ENCODE data around the gene REV3L.
"Not testable (repeated sequence)": the region's sequence is repeated elsewhere in the genome, so short reads cannot be mapped to it uniquely, and the experiment has no call there.

The REV3L gene

DNA sequence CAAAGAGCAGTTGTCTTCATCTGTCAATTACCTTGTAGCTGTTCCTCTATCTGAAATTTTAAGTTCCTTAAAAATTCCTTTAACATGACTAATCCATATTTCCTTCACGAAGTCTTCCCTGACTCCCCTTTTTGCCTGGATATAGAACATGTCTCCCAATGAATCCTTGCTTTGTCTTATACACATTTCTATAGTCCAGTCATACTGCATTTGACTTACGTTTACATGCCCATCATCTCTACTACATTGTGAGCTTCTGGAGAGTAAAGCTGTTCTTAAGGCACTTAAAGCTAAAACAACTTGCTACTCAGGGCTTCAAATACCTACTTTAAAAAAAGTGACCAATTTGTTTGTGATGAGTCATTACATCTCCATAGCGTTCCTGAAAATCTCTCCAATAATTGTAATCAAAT is 4.9 kb downstream of the REV3L start:
- Histone ChIP-seq H3K36me3 (ENCODE audit: insufficient read depth, low read length) (no peaks in the 10 kb centered on the region), H3K9ac (ENCODE audit: low read depth, low read length) (no peak overlapping the region), H3K4me1 (ENCODE audit: insufficient read depth, low read length) (peaks cover 37% of the 10 kb centered on the region), H3K9me3 (ENCODE audit: insufficient read depth, low read depth, low read length) (no peaks in the 10 kb centered on the region), H3K27ac (ENCODE audit: low read depth, low read length) (no peak overlapping the region), H3K27me3 (ENCODE audit: insufficient read depth, low read length) (peaks cover 69% of the 10 kb centered on the region), H3K4me3 (ENCODE audit: low read length) (no peak overlapping the region)
- WGBS: 43% methylated on average over 2 of the region's 3 CpGs

DNA sequence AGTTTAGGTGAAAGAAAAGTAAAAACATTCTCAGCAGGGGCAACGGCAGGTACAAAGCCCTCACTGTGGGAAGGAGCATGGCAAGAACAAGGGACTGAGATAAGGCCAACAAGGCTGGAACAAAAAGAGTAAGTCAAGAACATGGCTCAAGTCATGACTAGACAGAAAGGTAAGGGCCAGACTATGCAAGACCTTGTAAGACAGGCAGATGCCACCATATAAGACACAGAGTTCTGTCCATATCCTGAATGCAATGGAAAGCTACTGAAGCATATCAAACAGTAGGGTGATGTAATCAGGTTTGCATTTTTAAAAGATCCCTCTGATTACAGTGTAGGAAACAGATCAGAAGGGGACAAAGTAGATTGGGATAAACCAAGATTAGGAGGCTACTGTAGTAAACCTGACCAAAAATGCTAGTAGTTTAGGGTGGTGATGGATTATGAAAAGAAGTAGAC is 5.5 kb downstream of the REV3L start:
- Histone ChIP-seq H3K4me3 (ENCODE audit: low read length) (no peak overlapping the region), H3K4me1 (ENCODE audit: insufficient read depth, low read length) (peaks cover 37% of the 10 kb centered on the region), H3K9ac (ENCODE audit: low read depth, low read length) (no peak overlapping the region), H3K27me3 (ENCODE audit: insufficient read depth, low read length) (peaks cover 69% of the 10 kb centered on the region), H3K27ac (ENCODE audit: low read depth, low read length) (no peak overlapping the region), H3K9me3 (ENCODE audit: insufficient read depth, low read depth, low read length) (no peaks in the 10 kb centered on the region), H3K36me3 (ENCODE audit: insufficient read depth, low read length) (no peaks in the 10 kb centered on the region)
- 52% methylated on average over 1 of the region's 1 CpG for WGBS

DNA sequence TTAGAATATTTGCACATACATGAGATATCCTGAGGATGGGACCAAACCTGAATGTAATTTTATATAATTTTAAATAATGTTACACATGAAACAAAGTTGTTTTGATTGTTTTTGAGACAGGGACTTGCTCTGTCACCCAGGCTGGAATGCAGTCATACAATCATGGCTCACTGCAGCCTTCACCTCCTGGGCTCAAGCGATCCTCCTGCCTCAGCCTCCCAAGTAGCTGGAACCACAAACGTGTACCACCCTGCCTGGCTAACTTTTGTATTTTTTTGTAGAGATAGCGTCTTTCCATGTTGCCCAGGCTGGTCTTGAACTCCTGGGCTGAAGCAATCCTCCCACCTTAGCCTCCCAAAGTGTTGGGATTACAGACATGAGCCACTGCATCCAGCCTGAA is 7.0 kb downstream of the REV3L start:
- not testable (repeated sequence) for H3K27ac ChIP-seq (ENCODE audit: low read depth, low read length); H3K9me3 ChIP-seq (ENCODE audit: insufficient read depth, low read depth, low read length); H3K9ac ChIP-seq (ENCODE audit: low read depth, low read length); H3K36me3 ChIP-seq (ENCODE audit: insufficient read depth, low read length); H3K4me3 ChIP-seq (ENCODE audit: low read length)
- H3K27me3 ChIP-seq (ENCODE audit: insufficient read depth, low read length): peaks cover 58% of the 10 kb centered on the region
- WGBS: 99% methylated on average over 3 of the region's 3 CpGs
- H3K4me1 ChIP-seq (ENCODE audit: insufficient read depth, low read length): peaks cover 27% of the 10 kb centered on the region

DNA sequence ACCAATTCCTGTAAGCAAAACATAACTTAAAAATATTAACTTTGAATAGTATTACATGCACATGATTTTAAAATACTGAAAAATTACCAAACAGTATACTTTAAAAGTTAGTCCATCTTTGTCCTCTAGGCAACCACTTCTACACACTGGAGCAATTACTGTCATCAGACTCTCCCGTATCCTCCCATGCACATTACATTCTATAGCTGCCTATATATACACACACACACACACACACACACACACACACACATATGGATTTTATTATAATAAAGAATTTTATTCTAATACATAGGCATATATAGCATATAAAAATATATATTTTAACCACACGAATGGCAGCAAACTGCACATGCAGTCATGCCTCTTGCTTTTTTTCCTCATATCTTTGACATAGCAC is 8.2 kb downstream of the REV3L start:
- Histone ChIP-seq H3K36me3 (ENCODE audit: insufficient read depth, low read length) (no peaks in the 10 kb centered on the region), H3K4me3 (ENCODE audit: low read length) (no peak overlapping the region), H3K27me3 (ENCODE audit: insufficient read depth, low read length) (peaks cover 45% of the 10 kb centered on the region), H3K9ac (ENCODE audit: low read depth, low read length) (no peak overlapping the region), H3K9me3 (ENCODE audit: insufficient read depth, low read depth, low read length) (no peaks in the 10 kb centered on the region), H3K27ac (ENCODE audit: low read depth, low read length) (no peak overlapping the region), H3K4me1 (ENCODE audit: insufficient read depth, low read length) (peaks cover 25% of the 10 kb centered on the region)
- 100% methylated on average over 2 of the region's 2 CpGs for WGBS

DNA sequence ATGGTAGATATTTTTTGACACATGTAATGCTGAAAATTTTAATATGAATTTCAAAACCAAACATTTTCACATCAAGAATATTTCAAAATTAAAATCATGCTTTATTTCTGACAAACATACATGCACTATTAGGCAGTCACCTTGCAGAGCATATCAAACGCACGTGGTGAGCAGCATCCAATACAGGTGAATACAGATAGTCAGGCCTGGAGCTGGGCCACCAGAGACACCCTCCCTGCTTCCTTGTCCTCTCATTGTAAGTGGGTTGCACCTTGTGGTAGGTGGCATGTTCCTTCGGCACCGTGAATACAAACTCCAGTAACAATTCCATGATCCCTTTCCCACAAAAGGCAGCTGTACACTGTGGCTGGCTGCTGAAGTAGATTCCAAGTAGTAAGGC is 8.9 kb downstream of the REV3L start:
- Histone ChIP-seq H3K4me1 (ENCODE audit: insufficient read depth, low read length) (peaks cover 19% of the 10 kb centered on the region), H3K27ac (ENCODE audit: low read depth, low read length) (no peak overlapping the region), H3K9me3 (ENCODE audit: insufficient read depth, low read depth, low read length) (no peaks in the 10 kb centered on the region), H3K36me3 (ENCODE audit: insufficient read depth, low read length) (no peaks in the 10 kb centered on the region), H3K4me3 (ENCODE audit: low read length) (no peak overlapping the region), H3K9ac (ENCODE audit: low read depth, low read length) (no peak overlapping the region), H3K27me3 (ENCODE audit: insufficient read depth, low read length) (peaks cover 39% of the 10 kb centered on the region)
- WGBS: 91% methylated on average over 4 of the region's 4 CpGs

DNA sequence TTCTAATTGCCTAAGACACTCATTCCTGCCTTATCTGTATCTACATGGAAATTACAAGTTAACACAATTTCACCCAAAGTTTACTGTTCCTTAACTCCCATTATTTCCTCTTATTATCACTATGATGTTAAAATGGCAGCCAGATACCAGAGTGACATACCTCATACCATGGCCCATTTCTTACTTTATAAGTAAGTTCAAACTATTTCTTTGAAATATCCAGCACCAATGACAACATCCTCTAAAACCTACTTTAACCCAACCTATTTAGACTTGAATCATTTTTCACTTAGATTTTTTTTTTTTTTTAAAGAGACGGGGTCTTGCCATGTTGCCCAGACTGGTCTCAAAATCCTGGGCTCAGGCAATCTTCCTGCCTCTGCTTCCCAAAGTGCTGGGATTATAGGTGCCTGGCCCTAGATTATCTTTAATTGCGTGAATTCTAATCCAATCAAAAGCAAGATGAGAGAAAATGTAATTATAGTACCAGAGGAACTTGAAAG is 10.0 kb downstream of the REV3L start:
- H3K9ac ChIP-seq (ENCODE audit: low read depth, low read length): no peak overlapping the region
- H3K36me3 ChIP-seq (ENCODE audit: insufficient read depth, low read length): no peaks in the 10 kb centered on the region
- 97% methylated on average over 2 of the region's 2 CpGs for WGBS

DNA sequence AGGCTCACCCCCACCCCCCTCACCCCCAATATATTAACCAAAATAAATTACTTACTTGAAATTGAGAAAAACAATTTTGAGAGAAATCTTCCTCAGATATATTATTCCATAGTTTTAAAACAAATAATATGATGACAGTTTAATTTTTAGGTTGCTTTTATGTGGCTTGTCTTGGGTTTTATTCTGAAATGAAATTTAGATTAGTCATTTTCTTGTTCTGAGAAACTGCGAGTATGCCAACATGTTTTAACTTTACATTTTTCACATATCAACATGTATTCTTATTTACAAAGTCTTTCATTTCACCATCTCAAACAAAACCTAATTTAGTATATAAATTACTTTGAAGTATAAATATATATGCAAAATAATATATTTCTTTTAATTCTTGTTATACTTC is 11.1 kb downstream of the REV3L start:
- peaks cover 21% of the 10 kb centered on the region for H3K27me3 ChIP-seq (ENCODE audit: insufficient read depth, low read length)
- WGBS: 80% methylated on average over 1 of the region's 1 CpG
- H3K4me1 ChIP-seq (ENCODE audit: insufficient read depth, low read length): peaks cover 1% of the 10 kb centered on the region; the same call in 1 of the 2 replicates
- no peaks in the 10 kb centered on the region for H3K9me3 ChIP-seq (ENCODE audit: insufficient read depth, low read depth, low read length)
- H3K4me3 ChIP-seq (ENCODE audit: low read length): no peak overlapping the region
- no peak overlapping the region for H3K27ac ChIP-seq (ENCODE audit: low read depth, low read length)
- H3K9ac ChIP-seq (ENCODE audit: low read depth, low read length): no peak overlapping the region
- H3K36me3 ChIP-seq (ENCODE audit: insufficient read depth, low read length): no peaks in the 10 kb centered on the region

More for the DNA sequence above, 10.0 kb downstream of the REV3L start:
- Histone ChIP-seq H3K27ac (ENCODE audit: low read depth, low read length) (no peak overlapping the region), H3K4me1 (ENCODE audit: insufficient read depth, low read length) (peaks cover 10% of the 10 kb centered on the region; the same call in 1 of the 2 replicates), H3K27me3 (ENCODE audit: insufficient read depth, low read length) (peaks cover 31% of the 10 kb centered on the region), H3K4me3 (ENCODE audit: low read length) (no peak overlapping the region), H3K9me3 (ENCODE audit: insufficient read depth, low read depth, low read length) (no peaks in the 10 kb centered on the region)

DNA sequence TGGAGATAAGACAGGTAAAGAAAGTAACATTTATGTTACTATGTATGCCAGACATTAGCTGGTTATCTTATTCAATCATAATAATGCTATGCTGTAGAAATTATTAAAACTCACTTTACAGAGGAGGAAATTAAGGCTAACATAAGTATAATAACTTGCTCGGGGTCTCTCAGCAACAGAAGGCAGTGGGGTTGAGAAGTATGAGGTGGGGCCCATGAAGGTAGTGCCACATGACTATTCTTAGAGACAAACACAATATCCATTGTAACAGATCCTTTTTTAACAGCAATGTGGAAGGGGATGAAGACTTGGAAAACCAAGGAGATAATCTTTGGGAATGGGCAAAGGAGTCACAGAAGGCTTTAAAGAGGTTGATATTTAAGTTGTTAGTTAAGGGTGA is 11.5 kb downstream of the REV3L start:
- Histone ChIP-seq H3K9me3 (ENCODE audit: insufficient read depth, low read depth, low read length) (no peaks in the 10 kb centered on the region), H3K4me1 (ENCODE audit: insufficient read depth, low read length) (no peaks in the 10 kb centered on the region), H3K4me3 (ENCODE audit: low read length) (no peak overlapping the region), H3K27me3 (ENCODE audit: insufficient read depth, low read length) (peaks cover 17% of the 10 kb centered on the region), H3K36me3 (ENCODE audit: insufficient read depth, low read length) (no peaks in the 10 kb centered on the region), H3K27ac (ENCODE audit: low read depth, low read length) (no peak overlapping the region), H3K9ac (ENCODE audit: low read depth, low read length) (no peak overlapping the region)
- no CpG with 5 or more reads among the region's 1 CpG for WGBS

DNA sequence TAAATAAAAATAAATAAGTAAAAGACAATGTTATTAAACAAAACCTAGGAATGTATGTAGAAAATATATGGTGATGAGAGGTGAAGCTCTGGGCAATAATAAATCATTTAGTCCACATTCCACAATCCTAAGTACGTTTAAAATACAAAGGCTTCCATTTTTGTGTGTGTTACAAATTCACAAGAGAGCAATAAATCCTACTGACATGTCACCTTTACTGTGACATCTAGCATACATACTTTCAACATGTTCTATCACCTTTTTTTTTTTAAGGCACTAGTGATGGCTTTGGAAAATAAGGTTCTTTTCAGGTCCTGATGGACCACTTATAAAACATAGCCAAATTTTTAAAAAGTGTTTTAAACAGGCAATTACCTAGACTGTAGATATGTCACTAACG is 12.0 kb downstream of the REV3L start:
- no peak overlapping the region for H3K9ac ChIP-seq (ENCODE audit: low read depth, low read length)
- WGBS: 89% methylated on average over 2 of the region's 2 CpGs
- H3K4me3 ChIP-seq (ENCODE audit: low read length): no peak overlapping the region
- no peak overlapping the region for H3K27ac ChIP-seq (ENCODE audit: low read depth, low read length)
- no peaks in the 10 kb centered on the region for H3K4me1 ChIP-seq (ENCODE audit: insufficient read depth, low read length)
- H3K27me3 ChIP-seq (ENCODE audit: insufficient read depth, low read length): peaks cover 11% of the 10 kb centered on the region
- no peaks in the 10 kb centered on the region for H3K9me3 ChIP-seq (ENCODE audit: insufficient read depth, low read depth, low read length)
- H3K36me3 ChIP-seq (ENCODE audit: insufficient read depth, low read length): no peaks in the 10 kb centered on the region

DNA sequence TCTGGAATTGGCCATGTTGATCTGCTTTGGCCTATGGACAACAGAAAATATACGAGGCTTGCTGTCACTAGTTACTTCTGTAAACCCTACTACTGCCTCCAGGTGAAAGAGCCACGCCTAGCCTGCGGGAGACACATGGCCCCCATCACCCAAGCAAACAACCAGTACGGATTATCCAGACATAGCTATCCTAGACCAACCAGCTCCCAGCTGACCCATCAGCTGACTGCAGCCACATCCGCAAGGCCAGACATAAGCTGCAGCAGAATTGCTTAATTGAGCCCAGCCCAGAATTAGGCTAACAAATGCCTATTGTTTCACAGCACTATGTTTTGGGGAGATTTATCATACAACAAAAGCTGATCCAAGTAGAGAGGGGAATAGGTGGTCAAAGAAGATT is 13.5 kb downstream of the REV3L start:
- H3K27me3 ChIP-seq (ENCODE audit: insufficient read depth, low read length): no peaks in the 10 kb centered on the region; the same call in 1 of the 2 replicates
- 91% methylated on average over 5 of the region's 5 CpGs for WGBS
- no peak overlapping the region for H3K9ac ChIP-seq (ENCODE audit: low read depth, low read length)
- H3K4me3 ChIP-seq (ENCODE audit: low read length): no peak overlapping the region
- H3K36me3 ChIP-seq (ENCODE audit: insufficient read depth, low read length): no peaks in the 10 kb centered on the region
- H3K9me3 ChIP-seq (ENCODE audit: insufficient read depth, low read depth, low read length): no peaks in the 10 kb centered on the region
- H3K4me1 ChIP-seq (ENCODE audit: insufficient read depth, low read length): no peaks in the 10 kb centered on the region
- H3K27ac ChIP-seq (ENCODE audit: low read depth, low read length): no peak overlapping the region

DNA sequence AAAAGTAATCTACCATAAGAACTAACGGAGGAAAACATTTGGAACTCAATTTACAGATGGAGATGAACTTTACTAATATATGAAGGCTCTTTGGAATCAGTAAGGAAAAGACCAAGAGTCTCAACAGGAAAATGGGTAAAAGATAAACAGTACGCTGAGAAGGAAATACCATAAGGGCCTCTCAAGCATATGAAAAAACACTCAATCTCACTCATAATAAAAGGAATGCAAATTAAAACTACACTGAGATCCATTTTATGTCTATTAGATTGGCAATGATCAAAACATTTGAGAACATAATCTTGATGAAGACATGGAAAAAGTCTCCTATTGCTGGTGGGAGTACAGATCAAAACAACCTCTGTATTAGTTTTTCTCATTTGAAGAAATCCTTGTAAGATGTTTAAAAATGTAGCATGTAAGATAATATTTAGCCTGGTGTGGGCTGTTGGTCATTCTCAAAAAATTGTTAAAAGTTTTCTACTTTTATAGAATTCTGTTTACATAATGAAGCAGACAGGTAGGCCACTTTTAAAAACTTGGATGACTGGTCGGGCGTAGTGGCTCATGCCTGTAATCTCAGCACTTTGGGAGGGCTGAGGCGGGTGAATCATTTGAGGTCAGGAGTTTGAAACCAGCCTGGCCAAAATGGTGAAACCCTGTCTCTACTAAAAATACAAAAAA is 14.5 kb downstream of the REV3L start:
- no peaks in the 10 kb centered on the region for H3K36me3 ChIP-seq (ENCODE audit: insufficient read depth, low read length)
- H3K4me3 ChIP-seq (ENCODE audit: low read length): no peak overlapping the region

More for the DNA sequence above, 14.5 kb downstream of the REV3L start:
- Histone ChIP-seq H3K9me3 (ENCODE audit: insufficient read depth, low read depth, low read length) (no peaks in the 10 kb centered on the region), H3K4me1 (ENCODE audit: insufficient read depth, low read length) (no peaks in the 10 kb centered on the region), H3K9ac (ENCODE audit: low read depth, low read length) (no peak overlapping the region), H3K27ac (ENCODE audit: low read depth, low read length) (no peak overlapping the region), H3K27me3 (ENCODE audit: insufficient read depth, low read length) (no peaks in the 10 kb centered on the region)
- 95% methylated on average over 4 of the region's 5 CpGs for WGBS
